RWPE1 (cell line): ENCODE results near the gene POFUT2.

Experiments
- CTCF ChIA-PET: fragments of 350-600 bp; sonication (Branson Sonifier 250); formaldehyde crosslinking; extraction: SDS; loops from one replicate; lab custom pipeline; 2021; lab: Yijun Ruan, JAX
- POLR2A ChIA-PET: fragments of 400-600 bp; formaldehyde crosslinking; extraction: SDS; loops from one replicate; lab custom pipeline; 2020; ENCODE audit warnings: antibody characterized with exemption; ENCODE audit not compliant: low non-redundant PET; lab: Yijun Ruan, JAX
- DNase-seq: peaks from one replicate; pipeline ENCODE4 v3.0.0; 2012; ENCODE audit warnings: low spot score
- H3K27ac ChIP-seq: fragments of 450-650 bp; 2 replicates; pipeline ENCODE4 v1.5.1; 2017
- TF ChIP-seq, protein P1 (sequence below): fragments of 450-650 bp; conservative IDR thresholded peaks from 2 replicates; pipeline ENCODE4 v1.5.1; 2017; ENCODE audit warnings: low read depth, mild to moderate bottlenecking

Gene POFUT2, protein sequence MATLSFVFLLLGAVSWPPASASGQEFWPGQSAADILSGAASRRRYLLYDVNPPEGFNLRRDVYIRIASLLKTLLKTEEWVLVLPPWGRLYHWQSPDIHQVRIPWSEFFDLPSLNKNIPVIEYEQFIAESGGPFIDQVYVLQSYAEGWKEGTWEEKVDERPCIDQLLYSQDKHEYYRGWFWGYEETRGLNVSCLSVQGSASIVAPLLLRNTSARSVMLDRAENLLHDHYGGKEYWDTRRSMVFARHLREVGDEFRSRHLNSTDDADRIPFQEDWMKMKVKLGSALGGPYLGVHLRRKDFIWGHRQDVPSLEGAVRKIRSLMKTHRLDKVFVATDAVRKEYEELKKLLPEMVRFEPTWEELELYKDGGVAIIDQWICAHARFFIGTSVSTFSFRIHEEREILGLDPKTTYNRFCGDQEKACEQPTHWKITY

DNA sequence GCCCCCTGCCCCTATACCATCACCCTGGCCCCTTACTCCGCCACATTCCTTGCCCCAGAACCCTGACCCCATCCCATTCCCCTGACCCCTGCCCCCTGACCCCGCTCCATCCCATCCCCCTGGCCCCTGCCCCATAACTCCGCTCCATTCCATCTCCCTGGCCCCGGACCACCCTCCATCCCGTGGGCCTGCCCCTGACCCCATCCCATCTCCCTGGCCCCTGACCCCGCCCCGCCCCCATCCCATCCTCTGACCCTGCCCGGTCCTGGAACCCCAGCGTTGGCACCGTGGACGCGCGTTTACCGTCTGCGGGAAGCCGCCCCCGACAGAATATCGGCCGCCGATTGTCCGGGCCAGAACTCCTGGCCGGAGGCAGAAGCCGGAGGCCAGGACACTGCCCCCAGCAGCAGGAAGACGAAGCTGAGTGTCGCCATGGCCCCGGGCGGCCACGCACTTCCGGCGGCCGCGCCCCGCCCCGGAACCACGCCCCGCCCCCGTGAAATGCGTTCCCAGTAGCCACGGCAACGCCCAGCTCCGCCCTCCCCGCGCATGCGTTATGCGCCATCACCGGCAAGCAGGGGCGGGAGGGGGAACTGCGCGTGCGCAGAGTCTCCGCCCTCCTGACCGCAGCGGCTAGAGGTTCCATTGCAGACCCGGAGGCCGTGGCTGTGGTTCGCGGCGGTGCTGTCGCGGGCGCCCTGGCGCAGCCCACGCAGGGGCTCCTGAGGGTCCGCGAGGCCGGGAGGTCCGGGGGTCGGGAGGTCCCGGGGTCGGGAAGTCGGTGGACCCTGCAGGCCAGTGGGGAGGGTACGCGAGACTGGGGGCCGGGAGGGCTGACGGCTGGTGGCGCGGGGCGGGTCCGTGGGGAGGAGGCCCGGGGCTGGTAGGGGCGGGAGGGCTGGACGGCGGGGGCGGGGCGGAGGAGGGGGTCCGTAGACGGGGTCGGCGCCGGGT lies at the start of gene POFUT2:
TSS of gene POFUT2 (minus strand) at position 458 of the 954 bp plus-strand sequence. CDS start at position 434, 24 bp downstream.
- DNase-seq, result peak; percentile 98
- ChIA-PET POLR2A (interaction anchor here (0.7 to 1.0 kb wide), 2 partner anchors 105 to 149 kb away, joined by 3 read pairs; no protein-coding TSS in a partner anchor), CTCF (interaction anchor here (0.6 to 1.5 kb wide), 5 partner anchors 135 to 147 kb away, joined by 3 to 10 read pairs (median 4); no protein-coding TSS in a partner anchor)
- H3K27ac ChIP-seq, result peak within 1 kb of the TSS; percentile 55
- TF ChIP-seq, protein P1, sequence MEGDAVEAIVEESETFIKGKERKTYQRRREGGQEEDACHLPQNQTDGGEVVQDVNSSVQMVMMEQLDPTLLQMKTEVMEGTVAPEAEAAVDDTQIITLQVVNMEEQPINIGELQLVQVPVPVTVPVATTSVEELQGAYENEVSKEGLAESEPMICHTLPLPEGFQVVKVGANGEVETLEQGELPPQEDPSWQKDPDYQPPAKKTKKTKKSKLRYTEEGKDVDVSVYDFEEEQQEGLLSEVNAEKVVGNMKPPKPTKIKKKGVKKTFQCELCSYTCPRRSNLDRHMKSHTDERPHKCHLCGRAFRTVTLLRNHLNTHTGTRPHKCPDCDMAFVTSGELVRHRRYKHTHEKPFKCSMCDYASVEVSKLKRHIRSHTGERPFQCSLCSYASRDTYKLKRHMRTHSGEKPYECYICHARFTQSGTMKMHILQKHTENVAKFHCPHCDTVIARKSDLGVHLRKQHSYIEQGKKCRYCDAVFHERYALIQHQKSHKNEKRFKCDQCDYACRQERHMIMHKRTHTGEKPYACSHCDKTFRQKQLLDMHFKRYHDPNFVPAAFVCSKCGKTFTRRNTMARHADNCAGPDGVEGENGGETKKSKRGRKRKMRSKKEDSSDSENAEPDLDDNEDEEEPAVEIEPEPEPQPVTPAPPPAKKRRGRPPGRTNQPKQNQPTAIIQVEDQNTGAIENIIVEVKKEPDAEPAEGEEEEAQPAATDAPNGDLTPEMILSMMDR, result no peak

DNA sequence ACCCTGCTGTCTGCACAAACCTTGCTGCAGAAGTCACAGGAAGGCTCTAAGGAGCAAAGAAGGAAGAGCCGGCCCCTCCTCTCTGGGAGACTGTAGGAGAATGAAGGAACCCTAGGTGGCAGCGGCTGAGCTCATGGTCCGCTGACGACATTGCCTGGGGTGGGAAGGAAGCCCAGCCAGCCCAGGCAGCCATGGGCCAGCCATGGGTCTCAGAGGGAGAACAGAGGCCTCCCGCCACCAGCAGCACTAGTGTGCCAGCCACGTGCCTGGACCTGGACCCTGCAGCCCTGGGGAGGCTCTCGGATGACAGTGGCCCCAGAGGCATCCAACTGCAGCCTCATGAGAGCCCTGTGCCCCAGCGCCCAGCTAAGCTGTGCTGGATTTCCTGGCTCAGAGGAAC lies 49.2 kb upstream of the POFUT2 start:
- DNase-seq, result no peak
- ChIA-PET CTCF (interaction anchor here (0.5 kb wide), 1 partner anchor 31 kb away, joined by 3 read pairs; no protein-coding TSS in a partner anchor), POLR2A (no interaction called here)
- no peak overlapping the region for H3K27ac ChIP-seq
- TF ChIP-seq, protein P1, result no peak

DNA sequence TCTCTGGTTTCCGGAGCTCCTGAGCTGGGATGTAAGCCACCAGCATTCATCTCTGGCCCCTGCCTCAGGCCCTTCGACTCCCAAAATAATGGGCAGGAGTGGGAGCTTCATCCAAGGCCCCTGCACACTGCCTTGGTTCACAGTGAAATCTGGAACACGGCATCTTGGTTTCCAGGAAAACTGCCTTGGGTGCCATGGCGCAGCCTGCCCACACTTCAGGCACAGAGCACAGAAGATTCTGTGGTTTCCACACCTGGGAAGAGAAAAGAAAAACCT lies 48.8 kb upstream of the POFUT2 start:
- DNase-seq, result no peak
- ChIA-PET CTCF (interaction anchor here (0.5 kb wide), 1 partner anchor 31 kb away, joined by 3 read pairs; no protein-coding TSS in a partner anchor), POLR2A (no interaction called here)
- no peak overlapping the region for H3K27ac ChIP-seq
- TF ChIP-seq, protein P1, result no peak

DNA sequence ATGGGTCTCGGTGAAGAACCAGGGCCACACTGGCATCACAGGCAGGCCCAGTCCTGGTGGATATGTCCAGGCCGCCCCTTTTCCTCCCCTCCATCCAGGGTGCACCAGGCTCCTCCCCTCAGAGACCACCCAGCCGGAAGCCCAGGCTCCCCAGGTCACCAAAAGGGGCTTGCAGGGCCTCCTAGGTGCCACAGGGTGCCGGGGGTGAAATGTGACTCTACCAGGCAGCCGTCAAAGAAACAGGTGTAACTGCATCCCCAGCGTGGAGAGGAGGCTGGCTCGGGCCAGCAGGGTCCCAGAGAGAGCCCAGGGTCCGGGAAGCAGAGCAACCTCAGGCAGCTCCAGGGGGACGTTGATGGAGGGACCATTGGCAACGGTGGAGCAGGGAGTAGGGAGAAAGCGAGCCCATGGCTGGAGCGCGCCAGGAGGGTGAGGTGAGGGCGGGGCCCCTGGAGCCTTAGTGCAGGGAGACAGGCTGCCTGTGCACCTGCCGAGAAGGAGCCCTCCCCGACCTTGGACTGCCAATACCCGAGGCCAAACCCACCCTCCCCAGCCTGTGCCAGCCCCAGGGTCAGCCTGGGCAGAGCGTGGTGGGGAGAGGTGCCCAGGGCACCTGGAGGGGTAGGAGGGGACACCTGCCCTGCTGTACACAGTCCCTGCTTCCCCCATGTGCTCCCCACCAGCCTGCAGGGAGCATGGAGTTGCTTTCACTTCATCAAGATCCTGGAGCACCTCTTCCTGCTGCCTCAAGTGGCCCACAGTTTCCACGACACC lies 48.3 kb upstream of the POFUT2 start:
- TF ChIP-seq, protein P1, result no peak
- ChIA-PET CTCF (interaction anchor here (0.5 kb wide), 1 partner anchor 31 kb away, joined by 3 read pairs; no protein-coding TSS in a partner anchor), POLR2A (no interaction called here)
- DNase-seq, result no peak
- H3K27ac ChIP-seq, result no peak overlapping the region

DNA sequence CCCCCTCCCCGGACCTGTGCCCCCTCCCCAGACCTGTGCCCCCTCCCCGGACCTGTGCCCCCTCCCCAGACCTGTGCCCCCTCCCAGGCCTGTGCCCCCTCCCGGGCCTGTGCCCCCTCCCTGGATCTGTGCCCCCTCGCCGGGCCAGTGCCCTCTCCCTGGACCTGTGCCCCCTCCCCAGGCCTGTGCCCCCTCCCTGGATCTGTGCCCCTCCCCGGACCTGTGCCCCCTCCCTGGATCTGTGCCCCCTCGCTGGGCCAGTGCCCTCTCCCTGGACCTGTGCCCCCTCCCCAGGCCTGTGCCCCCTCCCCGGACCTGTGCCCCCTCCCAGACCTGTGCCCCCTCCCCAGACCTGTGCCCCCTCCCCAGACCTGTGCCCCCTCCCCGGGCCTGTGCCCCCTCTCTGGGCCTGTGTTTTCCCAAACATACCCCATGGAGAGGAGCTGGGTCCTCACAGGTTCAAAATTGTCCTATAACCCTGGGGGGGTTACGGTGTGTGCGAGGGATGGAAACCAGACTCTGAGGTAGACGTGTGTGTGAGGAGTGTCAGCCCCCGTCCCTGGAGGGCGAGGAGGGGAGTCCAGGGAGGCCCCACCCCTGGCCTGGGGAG lies 47.6 kb upstream of the POFUT2 start:
- CTCF ChIA-PET, result no interaction called here
- POLR2A ChIA-PET, result no interaction called here

More for the DNA sequence above, 47.6 kb upstream of the POFUT2 start:
- TF ChIP-seq, protein P1, result no peak
- H3K27ac ChIP-seq, result no peak overlapping the region
- DNase-seq, result no peak
